Measurements from ENCODE around the gene PTAFR. TPM values are rescaled to one million over a fixed set of nuclear protein-coding genes. Genes with fewer than 3 reads are reported as not detected.

Gene PTAFR
- total RNA-seq, 4 donors from 2014 or later: under 0.01 to 7.1 (median 1.9) TPM

DNA sequence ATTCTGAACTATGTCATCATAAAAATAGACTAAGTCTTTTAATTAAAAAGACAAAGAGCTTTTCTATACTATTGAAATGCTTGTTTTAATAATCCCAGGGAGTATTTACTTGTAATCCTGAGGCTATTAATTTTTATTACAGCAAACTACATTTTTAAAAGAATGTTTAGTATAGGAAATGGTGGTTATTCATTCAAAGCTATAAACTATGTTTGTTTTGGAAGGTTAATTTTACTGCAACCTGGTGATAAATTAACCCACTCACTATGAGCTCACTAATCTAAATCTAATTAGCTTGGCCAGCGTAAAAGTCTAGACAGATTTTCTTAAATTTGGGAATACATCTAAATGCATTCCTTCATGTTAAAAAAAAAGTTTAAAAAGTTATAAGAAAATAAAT, 74.3 kb downstream of the PTAFR start:
- no peak overlapping the region for H3K4me3 ChIP-seq
- H3K27ac ChIP-seq: no peak overlapping the region
- H3K27me3 ChIP-seq: no peaks in the 10 kb centered on the region
- H3K4me1 ChIP-seq: no peaks in the 10 kb centered on the region
- no peaks in the 10 kb centered on the region for H3K36me3 ChIP-seq
- H3K9me3 ChIP-seq: no peaks in the 10 kb centered on the region
- intact Hi-C loops (cut with DNase I; ENCODE audit: low total_unique reads): no loop called here
- TF ChIP-seq, protein P1, sequence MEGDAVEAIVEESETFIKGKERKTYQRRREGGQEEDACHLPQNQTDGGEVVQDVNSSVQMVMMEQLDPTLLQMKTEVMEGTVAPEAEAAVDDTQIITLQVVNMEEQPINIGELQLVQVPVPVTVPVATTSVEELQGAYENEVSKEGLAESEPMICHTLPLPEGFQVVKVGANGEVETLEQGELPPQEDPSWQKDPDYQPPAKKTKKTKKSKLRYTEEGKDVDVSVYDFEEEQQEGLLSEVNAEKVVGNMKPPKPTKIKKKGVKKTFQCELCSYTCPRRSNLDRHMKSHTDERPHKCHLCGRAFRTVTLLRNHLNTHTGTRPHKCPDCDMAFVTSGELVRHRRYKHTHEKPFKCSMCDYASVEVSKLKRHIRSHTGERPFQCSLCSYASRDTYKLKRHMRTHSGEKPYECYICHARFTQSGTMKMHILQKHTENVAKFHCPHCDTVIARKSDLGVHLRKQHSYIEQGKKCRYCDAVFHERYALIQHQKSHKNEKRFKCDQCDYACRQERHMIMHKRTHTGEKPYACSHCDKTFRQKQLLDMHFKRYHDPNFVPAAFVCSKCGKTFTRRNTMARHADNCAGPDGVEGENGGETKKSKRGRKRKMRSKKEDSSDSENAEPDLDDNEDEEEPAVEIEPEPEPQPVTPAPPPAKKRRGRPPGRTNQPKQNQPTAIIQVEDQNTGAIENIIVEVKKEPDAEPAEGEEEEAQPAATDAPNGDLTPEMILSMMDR (IDR thresholded peaks at IDR 0.05): no peak
- no peak for DNase-seq

DNA sequence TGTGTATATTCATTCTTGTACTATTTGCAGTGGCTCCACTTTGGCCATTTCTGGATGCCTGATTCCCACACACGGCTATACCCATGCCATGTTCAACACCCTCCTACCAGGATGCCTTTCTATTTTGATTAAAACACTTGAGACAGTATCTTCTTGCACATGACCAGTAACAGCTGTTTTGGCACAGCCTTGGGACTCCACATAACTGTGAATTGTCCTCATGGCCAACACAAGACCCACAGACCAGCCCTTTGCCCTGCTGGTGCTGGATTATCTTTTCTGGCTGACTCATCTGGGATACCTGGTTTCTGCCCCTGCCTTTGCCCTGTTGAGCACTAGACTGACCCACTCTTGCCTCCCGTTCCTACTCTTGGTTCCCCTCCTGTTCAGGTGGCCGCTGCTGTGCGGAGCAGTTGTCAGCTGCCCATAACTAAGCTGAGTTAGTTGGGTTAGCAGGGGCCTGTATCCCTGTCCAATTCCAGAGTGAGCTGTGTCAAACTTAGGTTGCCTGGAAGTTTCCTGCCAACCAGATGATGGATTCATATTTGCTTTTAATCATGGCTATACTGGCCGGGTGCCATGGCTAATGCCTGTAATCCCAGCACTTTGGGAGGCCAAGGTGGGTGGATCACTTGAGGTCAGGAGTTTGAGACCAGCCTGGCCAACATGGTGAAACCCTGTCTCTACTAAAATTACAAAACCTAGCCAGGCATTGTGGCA, 77.3 kb downstream of the PTAFR start:
- intact Hi-C loops (cut with DNase I; ENCODE audit: low total_unique reads): no loop called here
- H3K27ac ChIP-seq: no peak overlapping the region
- H3K9me3 ChIP-seq: no peaks in the 10 kb centered on the region
- DNase-seq: no peak
- H3K4me1 ChIP-seq: no peaks in the 10 kb centered on the region
- TF ChIP-seq POLR2A (IDR thresholded peaks at IDR 0.05): no peak
- TF ChIP-seq, protein P1 (IDR thresholded peaks at IDR 0.05): no peak
- H3K27me3 ChIP-seq: no peaks in the 10 kb centered on the region
- H3K4me3 ChIP-seq: no peak overlapping the region
- H3K36me3 ChIP-seq: no peaks in the 10 kb centered on the region

Small RNA genes lying within 50 kb of the gene (small RNA-seq; reads per million reads assigned to genes)
- gene RNU6-176P: not detected

Other genes starting within 250 kb of the PTAFR start
- 1 to 10 TPM in 1 of 4 donors, not detected in 3; 6.6 TPM for gene SMPDL3B, start 241.7 kb downstream of the PTAFR start, total RNA-seq
- gene XKR8, start 216.7 kb downstream of the PTAFR start, total RNA-seq: 1 to 10 TPM in 3 of 4 donors, not detected in 1; 2.8 to 8.2 (median 5.0) TPM
- gene EYA3, start 88.1 kb downstream of the PTAFR start, total RNA-seq: 10 to 100 TPM in 3 of 4 donors, 1 to 10 TPM in 1; 7.2 to 30.4 (median 13.1) TPM
- gene DNAJC8, start 56.3 kb upstream of the PTAFR start, total RNA-seq: 10 to 100 TPM; 24.3 to 90.9 (median 56.2) TPM
- 100 to 1,000 TPM in 1 of 4 donors, 10 to 100 TPM in 3; 57.1 to 103 (median 82.2) TPM for gene ATP5IF1, start 59.4 kb upstream of the PTAFR start, total RNA-seq
- gene SESN2, start 82.8 kb upstream of the PTAFR start, total RNA-seq: 10 to 100 TPM in 1 of 4 donors, 1 to 10 TPM in 3; 4.9 to 15.9 (median 7.9) TPM
- 10 to 100 TPM in 3 of 4 donors, 1 to 10 TPM in 1; 5.0 to 48.2 (median 17.5) TPM for gene MED18, start 152.3 kb upstream of the PTAFR start, total RNA-seq
- gene PHACTR4, start 193.1 kb upstream of the PTAFR start, total RNA-seq: 10 to 100 TPM in 3 of 4 donors, 1 to 10 TPM in 1; 9.0 to 45.2 (median 24.3) TPM

Measured in uterus (tissue), 4 donors.